Trophoblast cell (in vitro differentiated cells and primary cell): Measurements from ENCODE around the gene ELL.

ENCODE experiments used
- DNase-seq, 2 donors: peaks; one replicate each; pipeline ENCODE4 v3.0.0-alpha.2; 2016
- H2AFZ ChIP-seq: 2 replicates; pipeline ENCODE4 v1.6.1; 2013; ENCODE audit warnings: low read length, moderate library complexity, mild to moderate bottlenecking; ENCODE audit not compliant: insufficient read depth, poor library complexity
- H2AK5ac ChIP-seq: 2 replicates; pipeline ENCODE4 v1.6.1; 2013; ENCODE audit warnings: mild to moderate bottlenecking, low read length
- H2BK120ac ChIP-seq: 2 replicates; pipeline ENCODE4 v1.6.1; 2013; ENCODE audit warnings: low read length, mild to moderate bottlenecking, moderate library complexity; ENCODE audit not compliant: insufficient read depth, poor library complexity
- H2BK12ac ChIP-seq: 2 replicates; pipeline ENCODE4 v1.6.1; 2013; ENCODE audit warnings: mild to moderate bottlenecking, low read length, moderate library complexity
- H2BK5ac ChIP-seq: 2 replicates; pipeline ENCODE4 v1.6.1; 2013; ENCODE audit warnings: low read length, low read depth, moderate library complexity, mild to moderate bottlenecking; ENCODE audit not compliant: poor library complexity
- H3K14ac ChIP-seq: 2 replicates; pipeline ENCODE4 v1.6.1; 2013; ENCODE audit warnings: mild to moderate bottlenecking, low read length
- H3K18ac ChIP-seq: 2 replicates; pipeline ENCODE4 v1.6.1; 2013; ENCODE audit warnings: mild to moderate bottlenecking, low read length
- H3K23ac ChIP-seq: 2 replicates; pipeline ENCODE4 v1.6.1; 2013; ENCODE audit warnings: low read length
- H3K27ac ChIP-seq: 2 replicates; pipeline ENCODE4 v1.5.1; 2013; ENCODE audit warnings: low read depth, mild to moderate bottlenecking, inconsistent platforms, low read length, moderate library complexity
- H3K27me3 ChIP-seq: 2 replicates; pipeline ENCODE4 v1.6.1; 2013; ENCODE audit warnings: inconsistent platforms, mild to moderate bottlenecking, low read length, moderate library complexity; ENCODE audit not compliant: insufficient read depth
- H3K36me3 ChIP-seq, 2 experiments: 1 replicate in 1 of 2; 2 replicates in 1 of 2; pipeline ENCODE4 v1.6.1; 2013; ENCODE audit warnings: low read length in 2 of 2, mild to moderate bottlenecking in 2 of 2, moderate library complexity in 1 of 2; ENCODE audit not compliant: insufficient read depth in 2 of 2, control insufficient read depth in 1 of 2
- H3K4ac ChIP-seq: 2 replicates; pipeline ENCODE4 v1.6.1; 2013; ENCODE audit warnings: low read depth, mild to moderate bottlenecking, low read length, moderate library complexity
- H3K4me1 ChIP-seq, 2 experiments: 1 replicate in 1 of 2; 2 replicates in 1 of 2; pipeline ENCODE4 v1.6.1; 2013; ENCODE audit warnings: low read length in 2 of 2, mild to moderate bottlenecking in 2 of 2, moderate library complexity in 1 of 2; ENCODE audit not compliant: insufficient read depth in 2 of 2, control insufficient read depth in 1 of 2
- H3K4me2 ChIP-seq: 2 replicates; pipeline ENCODE4 v1.6.1; 2013; ENCODE audit warnings: inconsistent platforms, mild to moderate bottlenecking, low read length, moderate library complexity
- H3K4me3 ChIP-seq: 2 replicates; pipeline ENCODE4 v1.5.1; 2013; ENCODE audit warnings: mild to moderate bottlenecking, low read depth, low read length, inconsistent platforms
- H3K79me1 ChIP-seq: one replicate; pipeline ENCODE4 v1.6.1; 2013; ENCODE audit warnings: low read length
- H3K79me2 ChIP-seq: 2 replicates; pipeline ENCODE4 v1.6.1; 2013; ENCODE audit warnings: low read length, mild to moderate bottlenecking; ENCODE audit not compliant: control insufficient read depth, insufficient read depth, poor library complexity
- H3K9ac ChIP-seq: 2 replicates; pipeline ENCODE4 v1.6.1; 2013; ENCODE audit warnings: mild to moderate bottlenecking, low read length
- H3K9me3 ChIP-seq: 2 replicates; pipeline ENCODE4 v1.6.1; 2013; ENCODE audit warnings: low read depth, mild to moderate bottlenecking, control low read depth, inconsistent platforms, low read length; ENCODE audit not compliant: insufficient read depth
- H4K12ac ChIP-seq: 2 replicates; pipeline ENCODE4 v1.6.1; 2013; ENCODE audit warnings: low read depth, mild to moderate bottlenecking, low read length, moderate library complexity
- H4K8ac ChIP-seq: 2 replicates; pipeline ENCODE4 v1.6.1; 2013; ENCODE audit warnings: low read depth, mild to moderate bottlenecking, low read length, moderate library complexity
- H4K91ac ChIP-seq: one replicate; pipeline ENCODE4 v1.6.1; 2013; ENCODE audit warnings: low read depth, mild to moderate bottlenecking, low read length, moderate library complexity
- WGBS: extraction: QIAGEN DNeasy Blood & Tissue Kit; methylation state at CpG from one replicate; pipeline ENCODE4 v1.1.7; 2013; ENCODE audit warnings: missing lambda C conversion rate; ENCODE audit not compliant: insufficient read length, insufficient coverage; ENCODE audit errors: extremely low coverage; 5-methylcytosine and 5-hydroxymethylcytosine counted together

The ELL gene

GRCh38 chr19:18538115-18538514 is 16.2 kb upstream of the ELL start:
- Histone ChIP-seq H3K4me3 (no peak overlapping the region), H4K8ac (no peak overlapping the region), H3K9ac (no peak overlapping the region), H3K79me2 (peaks cover 6% of the 10 kb centered on the region), H3K23ac (no peak overlapping the region), H3K4me1 (peaks cover 6 to 8% of the 10 kb centered on the region in 2 experiments), H3K27ac (no peak overlapping the region), H3K9me3 (peaks cover 2% of the 10 kb centered on the region), H3K79me1 (peaks cover 5% of the 10 kb centered on the region), H4K12ac (no peak overlapping the region), H3K14ac (no peak overlapping the region), H2BK12ac (no peak overlapping the region), H3K36me3 (peaks cover 53 to 57% of the 10 kb centered on the region in 2 experiments), H2BK120ac (no peak overlapping the region), H2BK5ac (no peak overlapping the region), H3K18ac (no peak overlapping the region), H4K91ac (no peak overlapping the region), H3K4me2 (no peak overlapping the region), H3K4ac (no peak overlapping the region), H2AFZ (no peak overlapping the region), H2AK5ac (peak overlapping the region; percentile 3), H3K27me3 (no peaks in the 10 kb centered on the region)
- DNase-seq: no peak
- no CpG with 5 or more reads among the region's 22 CpGs for WGBS

- Histone ChIP-seq H2AK5ac (no peak overlapping the region), H3K9ac (no peak overlapping the region), H4K91ac (no peak overlapping the region), H3K36me3 (peaks cover 60 to 64% of the 10 kb centered on the region in 2 experiments), H3K4me1 (peaks cover 4 to 5% of the 10 kb centered on the region in 2 experiments), H3K27ac (no peak overlapping the region), H3K9me3 (peaks cover 2% of the 10 kb centered on the region), H3K27me3 (no peaks in the 10 kb centered on the region), H3K4me2 (no peak overlapping the region), H2BK120ac (no peak overlapping the region), H3K4ac (no peak overlapping the region), H3K18ac (no peak overlapping the region), H4K8ac (no peak overlapping the region), H2BK12ac (no peak overlapping the region), H3K4me3 (no peak overlapping the region), H3K14ac (no peak overlapping the region), H3K79me2 (peaks cover under 1% of the 10 kb centered on the region), H2AFZ (no peak overlapping the region), H4K12ac (no peak overlapping the region), H3K79me1 (no peaks in the 10 kb centered on the region), H3K23ac (no peak overlapping the region), H2BK5ac (no peak overlapping the region)
- no CpG with 5 or more reads among the region's 17 CpGs for WGBS
- no peak for DNase-seq
Observed at GRCh38 chr19:18537431-18537830, 15.6 kb upstream of the ELL start.

GRCh38 chr19:18536475-18536874 is 14.6 kb upstream of the ELL start:
- Histone ChIP-seq H2AK5ac (no peak overlapping the region), H3K9me3 (peaks cover 2% of the 10 kb centered on the region), H3K23ac (no peak overlapping the region), H4K12ac (no peak overlapping the region), H3K4me1 (peaks cover 0 to 2% of the 10 kb centered on the region in 2 experiments), H3K9ac (no peak overlapping the region), H3K27ac (no peak overlapping the region), H2BK12ac (no peak overlapping the region), H3K4me3 (no peak overlapping the region), H3K36me3 (peaks cover 65 to 68% of the 10 kb centered on the region in 2 experiments), H2AFZ (no peak overlapping the region), H3K79me2 (no peaks in the 10 kb centered on the region), H4K8ac (no peak overlapping the region), H3K4ac (no peak overlapping the region), H4K91ac (no peak overlapping the region), H3K79me1 (no peaks in the 10 kb centered on the region), H2BK120ac (no peak overlapping the region), H3K27me3 (no peaks in the 10 kb centered on the region), H2BK5ac (no peak overlapping the region), H3K18ac (no peak overlapping the region), H3K14ac (no peak overlapping the region), H3K4me2 (no peak overlapping the region)
- DNase-seq: no peak
- no CpG with 5 or more reads among the region's 10 CpGs for WGBS

- Histone ChIP-seq H3K27ac (no peak overlapping the region), H3K4me2 (no peak overlapping the region), H4K91ac (no peak overlapping the region), H3K18ac (no peak overlapping the region), H3K79me1 (no peaks in the 10 kb centered on the region), H3K4me3 (no peak overlapping the region), H4K12ac (no peak overlapping the region), H2BK12ac (no peak overlapping the region), H3K9ac (no peak overlapping the region), H2BK5ac (no peak overlapping the region), H3K14ac (no peak overlapping the region), H3K4ac (no peak overlapping the region), H3K79me2 (no peaks in the 10 kb centered on the region), H2AK5ac (no peak overlapping the region), H3K27me3 (no peaks in the 10 kb centered on the region), H2BK120ac (no peak overlapping the region), H3K36me3 (peaks cover 52% of the 10 kb centered on the region in 2 experiments), H3K4me1 (no peaks in the 10 kb centered on the region), H2AFZ (no peak overlapping the region), H3K9me3 (peaks cover 4% of the 10 kb centered on the region), H4K8ac (no peak overlapping the region), H3K23ac (no peak overlapping the region)
- WGBS: no CpG with 5 or more reads among the region's 4 CpGs
- no peak for DNase-seq
Observed at GRCh38 chr19:18533058-18533457, 11.2 kb upstream of the ELL start.
